Germinal center (tissue), 1 donor: ENCODE data around the gene FARSB.

Experiments
- DNase-seq: peaks from one replicate; pipeline ENCODE4 v3.0.0; 2012; ENCODE audit warnings: mixed read lengths, low spot score

Gene FARSB

DNA sequence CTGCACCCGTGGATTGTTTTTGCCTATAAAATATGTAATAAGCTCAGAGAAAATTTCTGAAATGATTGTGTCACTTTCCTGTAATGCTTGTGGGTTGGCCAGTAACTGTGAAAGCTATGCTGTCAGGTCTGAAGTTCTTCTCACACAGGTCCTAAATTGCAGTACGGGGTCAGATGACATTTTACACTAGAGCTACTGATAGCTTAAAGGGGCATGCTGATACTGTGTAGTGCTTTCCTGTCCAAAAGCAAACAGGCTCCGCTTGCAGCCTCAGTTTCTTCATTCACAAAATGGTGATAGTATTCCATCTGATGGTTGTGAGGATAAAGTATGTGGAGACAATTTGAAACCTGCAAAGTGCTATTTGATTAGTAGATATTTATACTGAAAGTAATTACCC, 7.6 kb upstream of the FARSB start:
- no peak for DNase-seq

DNA sequence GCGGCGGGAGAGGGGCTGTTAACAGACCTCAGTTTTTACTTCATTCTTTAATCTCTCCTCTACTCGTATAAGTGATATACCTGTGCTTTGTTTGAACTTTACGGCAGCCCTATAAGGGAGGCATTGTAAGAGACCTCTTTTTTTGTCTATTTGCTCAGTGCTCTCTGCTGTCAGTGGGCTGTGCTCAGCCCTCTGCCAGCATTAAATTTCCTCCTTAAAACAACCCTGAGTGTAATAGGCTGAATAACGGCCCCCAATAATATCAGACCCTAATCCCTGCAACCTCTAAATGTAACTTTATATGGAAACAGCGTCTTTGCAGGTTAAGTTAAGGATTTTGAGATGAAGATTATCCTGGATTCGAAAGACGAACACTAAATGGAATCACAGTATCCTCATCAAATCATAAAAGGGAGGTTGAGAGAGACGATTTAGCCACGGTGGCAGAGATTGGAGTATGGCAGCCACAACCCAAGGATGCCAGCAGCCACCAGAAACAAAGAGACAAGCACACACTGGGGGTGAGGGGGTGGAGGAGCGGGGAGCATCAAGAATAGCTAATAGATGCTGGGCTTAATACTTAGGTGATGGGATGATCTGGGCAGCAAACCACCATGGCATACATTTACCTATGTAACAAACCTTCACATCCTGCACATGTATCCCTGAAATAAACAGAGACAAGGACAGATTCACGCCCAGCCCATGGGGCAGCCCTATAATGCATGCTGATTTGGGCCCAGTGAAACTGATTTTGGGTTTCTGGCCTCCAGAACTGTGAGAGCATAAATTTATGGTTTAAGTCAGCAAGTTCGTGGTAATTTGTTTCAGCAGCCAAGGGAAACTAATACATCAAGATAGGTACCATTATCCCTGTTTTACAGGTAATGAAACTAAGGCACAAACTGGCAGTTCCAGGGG, 894 bp upstream of the FARSB start:
- no peak for DNase-seq

- DNase-seq, result no peak
These were observed 2.6 kb downstream of the FARSB start for GRCh38 chr2:222653280-222653679.

DNA sequence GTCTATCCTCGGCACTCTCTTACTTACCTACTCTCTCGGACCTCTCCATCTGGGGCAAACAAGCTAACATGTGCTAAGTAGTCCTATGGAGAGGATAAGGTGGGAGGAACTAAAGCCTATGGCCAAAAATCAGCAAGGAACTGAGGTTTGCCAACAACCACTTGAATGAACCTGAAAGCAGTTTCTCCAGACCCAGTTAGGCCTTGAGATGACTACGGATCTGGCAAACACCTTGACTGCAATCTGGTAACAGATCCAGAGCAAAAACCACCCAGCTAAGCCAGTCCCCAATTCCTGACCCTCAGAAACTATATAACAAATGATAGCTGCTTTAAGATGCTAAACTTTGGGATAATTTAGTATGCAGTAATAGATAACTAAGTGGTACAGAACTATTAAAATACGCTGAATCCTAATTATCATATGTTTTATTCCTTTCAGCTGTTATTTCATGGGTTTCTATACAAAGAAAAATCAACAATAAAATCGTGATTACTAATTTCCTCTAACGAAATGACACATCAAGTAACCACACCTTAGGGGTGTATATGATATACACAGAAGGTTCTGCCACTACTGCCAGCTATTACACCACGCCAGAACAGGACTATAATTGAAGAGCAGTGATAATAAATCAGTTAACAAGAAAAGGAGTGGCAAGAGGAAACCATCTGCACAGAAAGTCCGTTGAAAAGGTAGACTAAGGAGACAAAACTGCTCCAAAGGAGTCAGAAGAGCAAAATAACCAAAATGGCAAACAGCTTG, 3.2 kb downstream of the FARSB start:
- DNase-seq, result no peak

DNA sequence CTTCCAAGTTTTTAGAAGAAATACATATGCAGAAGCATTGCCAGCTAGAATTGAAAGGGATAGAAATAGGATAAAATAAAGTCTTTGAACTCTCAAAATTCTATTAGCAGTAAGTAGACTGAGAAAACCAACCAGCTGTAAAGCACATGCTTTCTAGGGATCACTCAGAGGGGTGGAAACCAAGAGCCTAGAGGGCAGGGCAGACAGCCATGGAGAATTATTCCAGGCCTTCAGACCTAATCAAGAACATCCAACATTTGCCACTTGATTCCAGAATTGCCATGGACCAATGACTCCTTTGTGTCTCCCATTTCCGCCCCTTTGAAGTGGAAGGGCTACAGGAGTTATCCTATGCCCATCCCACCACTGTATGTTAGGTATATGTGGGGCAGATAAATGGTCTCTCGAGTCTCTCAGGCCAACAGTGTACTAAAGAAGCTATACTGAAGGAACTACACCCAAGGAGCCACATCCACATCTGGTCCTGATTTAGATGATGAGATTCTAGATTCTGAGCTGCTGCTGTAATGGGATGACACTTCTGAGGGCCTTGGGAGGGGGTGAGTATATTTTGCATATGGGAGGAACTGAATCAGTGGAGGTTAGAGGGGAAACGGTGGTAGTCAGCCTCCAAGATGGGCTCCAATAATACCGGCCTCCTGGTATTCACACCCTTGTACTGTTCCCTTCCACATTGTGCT, 4.0 kb downstream of the FARSB start:
- no peak for DNase-seq

DNA sequence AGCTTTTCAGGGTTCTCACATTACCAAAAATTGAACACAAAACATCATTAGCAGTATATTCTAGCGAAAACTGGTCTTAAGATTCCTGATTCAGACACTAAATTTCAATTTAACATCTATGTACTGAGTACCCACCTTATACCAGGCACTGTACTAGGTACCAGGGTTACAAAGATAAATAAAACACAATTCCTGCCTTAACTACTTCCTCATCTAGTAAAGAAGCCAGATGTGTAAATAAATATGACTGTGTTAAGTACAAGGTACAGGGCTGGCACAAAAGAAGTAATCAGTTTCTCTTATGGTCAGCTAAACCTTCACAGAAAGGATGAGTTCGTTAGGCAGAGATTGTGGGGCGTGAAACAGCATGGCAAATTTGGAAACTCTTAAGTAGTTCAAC, 6.1 kb downstream of the FARSB start:
- DNase-seq, result no peak

GRCh38 chr2:222646008-222646407, 9.9 kb downstream of the FARSB start:
- no peak for DNase-seq

DNA sequence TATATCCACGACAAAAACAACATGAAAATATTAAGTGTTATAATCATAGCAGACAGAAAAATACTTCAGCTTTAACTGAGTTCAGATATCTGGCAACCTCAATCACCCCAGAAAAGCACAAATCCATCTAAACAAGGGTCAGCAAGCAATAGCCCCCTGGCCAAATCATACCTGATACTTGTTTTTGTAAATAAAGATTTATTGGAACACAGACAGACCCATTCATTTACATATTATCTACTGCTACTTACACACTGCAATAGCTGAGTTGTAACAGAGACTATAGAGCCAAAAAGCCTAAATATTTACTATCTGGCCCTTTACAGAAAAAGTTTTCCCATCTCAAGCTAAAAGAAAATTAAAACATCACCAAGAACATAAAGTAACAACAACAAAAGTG, 12.8 kb downstream of the FARSB start:
- DNase-seq, result no peak

- DNase-seq, result no peak
These were observed 14.6 kb downstream of the FARSB start for GRCh38 chr2:222641336-222641735.

DNA sequence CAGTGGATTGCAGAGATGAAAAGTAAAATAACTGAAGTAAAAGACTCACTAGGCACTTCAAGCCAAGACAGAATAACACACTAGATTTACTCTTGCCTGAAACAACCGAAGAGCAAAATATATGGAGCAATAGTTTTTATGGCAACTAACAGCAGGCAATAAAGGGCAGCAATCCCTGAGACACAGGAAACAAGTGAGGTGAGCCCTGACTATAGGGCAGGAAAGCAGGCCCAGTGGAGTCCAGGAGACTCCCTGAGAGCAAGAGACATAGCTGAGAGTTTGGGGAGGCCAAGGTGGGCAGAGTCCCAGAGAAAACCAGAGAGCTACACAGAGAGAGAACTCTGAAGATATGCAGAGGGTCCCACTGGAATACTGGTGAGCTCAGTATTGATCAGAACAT, 18.8 kb downstream of the FARSB start:
- DNase-seq, result no peak

DNA sequence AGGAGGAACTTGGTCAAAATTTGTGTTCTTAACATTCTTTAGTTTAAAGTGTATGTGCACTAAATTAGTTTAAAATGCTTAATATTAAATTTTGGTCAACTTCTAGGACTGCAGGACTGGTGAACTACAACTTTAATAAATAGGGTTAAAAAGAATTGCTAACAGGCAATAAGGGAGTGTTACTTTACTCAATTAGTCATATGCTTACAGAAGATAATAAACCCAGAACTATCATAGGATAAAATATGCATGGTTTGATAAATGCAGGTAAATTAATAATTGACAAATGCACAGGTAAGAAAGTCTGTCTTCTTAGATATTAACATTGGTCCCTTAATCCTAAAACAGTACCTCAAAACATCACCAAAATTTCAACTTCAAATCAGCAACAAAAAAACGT, 20.6 kb downstream of the FARSB start:
- no peak for DNase-seq

DNA sequence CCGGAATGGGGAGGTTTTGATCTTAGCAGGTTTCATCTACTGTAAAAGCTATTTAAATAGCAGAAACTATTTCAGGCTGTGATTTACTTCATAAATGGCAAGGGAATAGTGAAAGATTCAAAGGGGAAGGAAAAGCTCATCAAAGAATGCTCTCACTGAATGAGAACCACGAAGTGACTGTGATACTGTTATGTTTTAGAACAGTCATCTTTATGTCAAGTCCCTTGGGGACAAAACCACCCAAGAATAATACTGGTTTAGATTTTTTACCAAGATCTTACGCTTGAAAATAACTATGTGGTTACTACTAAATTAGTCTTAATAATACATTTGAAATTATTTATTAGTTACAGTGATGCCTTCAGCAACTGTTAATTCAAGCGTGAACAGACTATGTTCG, 28.1 kb downstream of the FARSB start:
- no peak for DNase-seq

- DNase-seq, result no peak
These were observed 32.1 kb downstream of the FARSB start for GRCh38 chr2:222623756-222624309.

GRCh38 chr2:222622910-222623309, 33.0 kb downstream of the FARSB start:
- no peak for DNase-seq

GRCh38 chr2:222621893-222622292, 34.0 kb downstream of the FARSB start:
- DNase-seq, result no peak

- no peak for DNase-seq
These were observed 40.6 kb downstream of the FARSB start for GRCh38 chr2:222615320-222615719.

DNA sequence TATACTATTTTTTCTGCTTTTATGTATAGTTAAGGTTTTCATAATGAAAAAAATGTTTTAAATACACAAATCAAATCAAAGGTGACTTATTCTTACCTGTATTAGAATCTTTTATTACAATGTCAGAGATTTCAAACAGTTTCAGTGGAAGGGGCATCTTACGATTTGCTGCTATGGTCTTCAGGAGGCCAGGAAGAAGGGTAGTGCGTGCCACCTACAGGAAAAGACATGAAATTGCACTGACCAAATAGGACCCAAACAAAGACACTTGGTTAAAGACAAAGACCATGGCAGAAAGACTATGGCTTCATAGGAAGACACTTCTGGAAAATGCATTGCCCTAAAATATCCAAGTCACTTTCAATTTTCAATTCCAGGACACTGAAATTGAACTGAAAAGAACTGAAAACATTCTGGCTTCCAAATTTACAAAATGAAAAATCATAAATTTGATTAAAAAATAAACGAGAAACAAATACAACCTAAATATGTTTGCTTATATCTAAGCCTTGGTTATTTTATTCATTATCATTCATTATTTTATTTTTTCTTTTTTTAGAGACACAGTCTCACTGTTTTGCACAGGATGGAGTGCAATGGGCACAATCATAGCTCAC, 42.1 kb downstream of the FARSB start:
- peak; percentile 65 for DNase-seq

DNA sequence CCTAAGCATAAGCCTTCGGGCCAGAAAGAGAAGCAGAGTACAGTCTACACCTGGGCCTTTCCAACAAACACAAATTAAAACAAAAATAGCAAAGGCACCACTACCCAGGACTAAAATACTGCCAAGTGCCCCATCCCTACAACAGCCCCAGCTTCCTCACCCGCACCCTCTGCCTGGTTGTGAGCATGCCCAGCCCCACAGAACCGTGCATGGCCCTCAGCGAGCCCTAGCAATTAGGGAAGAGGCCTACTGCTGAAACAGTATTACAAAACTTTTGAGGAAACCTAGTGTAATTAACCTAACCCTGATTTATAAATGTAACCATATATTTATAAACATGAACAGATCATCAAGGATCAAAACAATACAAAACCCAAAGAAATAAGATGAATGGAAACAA, 44.2 kb downstream of the FARSB start:
- DNase-seq, result no peak

GRCh38 chr2:222610746-222611145, 45.1 kb downstream of the FARSB start:
- DNase-seq, result no peak

GRCh38 chr2:222609381-222609780, 46.5 kb downstream of the FARSB start:
- no peak for DNase-seq

GRCh38 chr2:222608081-222608480, 47.8 kb downstream of the FARSB start:
- DNase-seq, result no peak

DNA sequence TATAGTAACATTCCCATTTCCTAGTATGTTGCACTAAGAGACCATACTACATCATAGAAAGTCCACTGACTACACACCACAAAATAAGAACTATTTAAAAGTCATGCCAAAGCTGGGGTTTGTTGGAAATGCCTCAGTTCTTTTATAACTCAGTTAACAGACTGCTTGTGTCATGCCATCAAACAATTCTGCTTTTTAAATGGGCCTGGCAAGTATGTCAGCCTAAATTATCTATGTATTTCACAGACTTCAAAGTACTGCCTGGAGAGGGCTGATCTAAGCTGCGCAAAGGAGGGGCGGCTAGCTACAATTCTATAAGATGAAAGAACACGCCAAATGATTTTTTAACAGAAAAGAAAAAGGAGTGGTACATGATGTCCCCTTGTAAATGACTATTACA, 49.6 kb downstream of the FARSB start:
- no peak for DNase-seq
